PFSK-1 (cell line): ENCODE data around the gene TTYH1. TPM values are rescaled to one million over a fixed set of nuclear protein-coding genes. Genes with fewer than 3 reads are reported as not detected.

ENCODE experiments used
- FOXP2 ChIP-seq: optimal IDR thresholded peaks from 2 replicates; pipeline ENCODE3; 2011; ENCODE audit warnings: borderline replicate concordance, control low read depth, inconsistent platforms; ENCODE audit not compliant: insufficient read depth; ENCODE audit errors: extremely low read length, extremely low read depth
- POLR2AphosphoS5 ChIP-seq: IDR thresholded peaks from 2 replicates; pipeline ENCODE4 v1.6.1; 2012; ENCODE audit warnings: low read depth, mild to moderate bottlenecking, control low read depth, low read length, moderate library complexity
- SIN3A ChIP-seq: IDR thresholded peaks from 2 replicates; pipeline ENCODE4 v1.6.1; 2012; ENCODE audit warnings: mild to moderate bottlenecking, low read length, moderate library complexity, borderline replicate concordance; ENCODE audit not compliant: insufficient read depth
- TAF1 ChIP-seq: IDR thresholded peaks from 2 replicates; pipeline ENCODE4 v1.6.1; 2012; ENCODE audit warnings: low read length, control low read depth, borderline replicate concordance; ENCODE audit not compliant: insufficient read depth
- polyA plus RNA-seq: library from polyadenylated mRNA; unstranded; fragments of >200 nt; gene quantifications from one replicate; pipeline ENCODE4 v1.2.1, GENCODE V29; 2012; ENCODE audit warnings: low read depth, missing spikeins; ENCODE audit not compliant: insufficient read length
- TF ChIP-seq, protein P1 (sequence below), 2 experiments: IDR thresholded peaks; 2 replicates each; pipeline versions ENCODE4 v1.6.1 to v1.8.0; 2011 to 2012; ENCODE audit warnings: low read depth in 2 of 2, low read length in 2 of 2, control low read depth in 1 of 2, inconsistent platforms in 1 of 2, mild to moderate bottlenecking in 1 of 2, moderate library complexity in 1 of 2; ENCODE audit not compliant: insufficient read depth in 1 of 2

Gene TTYH1
- polyA plus RNA-seq = 0.72 TPM

DNA sequence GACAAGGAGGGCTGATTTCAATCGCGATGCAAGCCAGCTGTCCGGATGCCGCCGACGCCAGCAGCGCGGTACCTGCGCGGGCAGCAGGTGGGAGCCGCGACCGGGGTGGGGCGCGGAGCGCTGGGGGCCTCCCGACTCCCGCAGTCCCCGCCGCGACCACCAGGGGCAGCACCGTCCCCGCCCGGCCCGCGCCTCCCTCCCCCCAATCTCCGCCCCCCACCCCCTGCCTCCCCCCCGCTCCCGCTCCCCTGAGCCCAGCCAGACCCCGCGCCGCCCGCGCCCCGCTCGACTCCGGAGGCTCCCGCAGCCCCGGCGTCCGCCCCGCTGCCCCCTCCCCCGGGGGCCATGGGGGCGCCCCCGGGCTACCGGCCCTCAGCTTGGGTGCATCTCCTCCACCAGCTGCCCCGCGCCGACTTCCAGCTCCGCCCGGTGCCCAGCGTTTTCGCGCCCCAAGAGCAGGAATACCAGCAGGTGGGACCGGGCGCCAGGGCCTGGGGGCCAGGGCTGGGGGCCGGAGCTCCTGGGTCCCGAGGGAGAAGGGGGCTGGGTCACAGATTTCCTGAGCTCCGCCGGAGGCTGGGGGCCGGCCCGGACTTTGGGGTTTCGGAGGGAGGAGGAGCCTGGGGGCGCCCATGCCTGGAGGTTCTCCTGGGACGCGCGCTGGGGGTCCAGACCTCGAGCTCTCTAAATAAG lies at the start of gene TTYH1:
TSS of gene TTYH1 (plus strand) at position 257 of the 693 bp plus-strand sequence. CDS start at position 346, 89 bp downstream.
- TF ChIP-seq, protein P1, sequence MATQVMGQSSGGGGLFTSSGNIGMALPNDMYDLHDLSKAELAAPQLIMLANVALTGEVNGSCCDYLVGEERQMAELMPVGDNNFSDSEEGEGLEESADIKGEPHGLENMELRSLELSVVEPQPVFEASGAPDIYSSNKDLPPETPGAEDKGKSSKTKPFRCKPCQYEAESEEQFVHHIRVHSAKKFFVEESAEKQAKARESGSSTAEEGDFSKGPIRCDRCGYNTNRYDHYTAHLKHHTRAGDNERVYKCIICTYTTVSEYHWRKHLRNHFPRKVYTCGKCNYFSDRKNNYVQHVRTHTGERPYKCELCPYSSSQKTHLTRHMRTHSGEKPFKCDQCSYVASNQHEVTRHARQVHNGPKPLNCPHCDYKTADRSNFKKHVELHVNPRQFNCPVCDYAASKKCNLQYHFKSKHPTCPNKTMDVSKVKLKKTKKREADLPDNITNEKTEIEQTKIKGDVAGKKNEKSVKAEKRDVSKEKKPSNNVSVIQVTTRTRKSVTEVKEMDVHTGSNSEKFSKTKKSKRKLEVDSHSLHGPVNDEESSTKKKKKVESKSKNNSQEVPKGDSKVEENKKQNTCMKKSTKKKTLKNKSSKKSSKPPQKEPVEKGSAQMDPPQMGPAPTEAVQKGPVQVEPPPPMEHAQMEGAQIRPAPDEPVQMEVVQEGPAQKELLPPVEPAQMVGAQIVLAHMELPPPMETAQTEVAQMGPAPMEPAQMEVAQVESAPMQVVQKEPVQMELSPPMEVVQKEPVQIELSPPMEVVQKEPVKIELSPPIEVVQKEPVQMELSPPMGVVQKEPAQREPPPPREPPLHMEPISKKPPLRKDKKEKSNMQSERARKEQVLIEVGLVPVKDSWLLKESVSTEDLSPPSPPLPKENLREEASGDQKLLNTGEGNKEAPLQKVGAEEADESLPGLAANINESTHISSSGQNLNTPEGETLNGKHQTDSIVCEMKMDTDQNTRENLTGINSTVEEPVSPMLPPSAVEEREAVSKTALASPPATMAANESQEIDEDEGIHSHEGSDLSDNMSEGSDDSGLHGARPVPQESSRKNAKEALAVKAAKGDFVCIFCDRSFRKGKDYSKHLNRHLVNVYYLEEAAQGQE (IDR thresholded peaks at IDR 0.05; ENCODE audit: insufficient read depth in 1 of 2, low read depth in 2 of 2, low read length in 2 of 2) = no peak
- no peak for TF ChIP-seq SIN3A
- TF ChIP-seq FOXP2 = no peak
- no peak for TF ChIP-seq TAF1
- TF ChIP-seq POLR2AphosphoS5 = no peak

DNA sequence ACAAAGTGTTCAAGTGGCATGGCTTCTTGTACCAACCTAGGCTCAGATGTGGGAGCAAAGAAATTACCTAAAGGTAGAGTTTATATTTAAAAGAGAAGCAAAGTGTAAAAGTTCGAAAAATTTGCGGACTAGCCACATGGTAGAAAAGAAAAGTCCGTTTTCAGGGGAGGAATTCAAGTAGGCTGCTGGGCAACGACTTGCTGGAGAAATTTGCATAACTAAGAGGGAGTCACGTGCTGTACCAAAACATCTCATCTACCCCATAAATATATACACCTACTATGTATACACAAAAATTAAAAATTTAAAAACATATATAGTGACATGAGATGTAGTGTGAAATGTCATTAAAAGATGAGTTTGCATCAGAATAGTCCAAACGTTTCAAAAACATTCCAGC lies 48.5 kb upstream of the TTYH1 start:
- no peak for TF ChIP-seq SIN3A
- TF ChIP-seq FOXP2 = no peak
- TF ChIP-seq, protein P1 (IDR thresholded peaks at IDR 0.05; ENCODE audit: insufficient read depth in 1 of 2, low read depth in 2 of 2, low read length in 2 of 2) = no peak
- TF ChIP-seq POLR2AphosphoS5 = no peak
- TF ChIP-seq TAF1 = no peak

DNA sequence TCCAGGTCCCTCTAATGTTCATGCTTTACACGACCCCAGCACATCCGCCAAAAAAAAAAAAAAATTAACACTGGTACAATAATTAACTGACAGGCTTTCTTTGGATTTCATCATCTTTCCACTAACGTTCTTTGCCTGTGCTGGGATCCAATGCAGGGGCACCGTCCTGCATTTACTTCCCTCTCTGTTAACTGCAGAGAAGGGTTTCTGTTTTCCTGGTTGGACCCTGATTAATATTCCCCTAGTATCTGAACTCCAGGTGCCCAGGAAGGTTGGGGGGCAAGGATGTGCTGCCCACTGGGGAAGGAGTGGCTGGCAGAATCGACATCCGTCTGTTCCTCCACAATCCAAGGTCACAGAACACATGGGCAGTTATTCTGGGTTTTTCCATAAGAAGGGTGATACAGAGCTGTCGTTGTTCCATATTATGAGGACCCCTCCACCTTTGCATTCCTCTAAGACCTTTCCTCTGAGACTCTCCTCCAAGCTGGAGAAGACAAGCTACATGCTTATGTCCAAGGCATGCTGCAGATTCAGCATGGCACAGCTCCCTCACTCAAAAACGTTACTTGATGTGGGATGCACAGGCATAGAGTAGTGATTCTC lies 46.1 kb upstream of the TTYH1 start:
- TF ChIP-seq SIN3A (no peak), TAF1 (no peak), POLR2AphosphoS5 (no peak), FOXP2 (no peak)
- TF ChIP-seq, protein P1 (IDR thresholded peaks at IDR 0.05; ENCODE audit: insufficient read depth in 1 of 2, low read depth in 2 of 2, low read length in 2 of 2) = no peak

DNA sequence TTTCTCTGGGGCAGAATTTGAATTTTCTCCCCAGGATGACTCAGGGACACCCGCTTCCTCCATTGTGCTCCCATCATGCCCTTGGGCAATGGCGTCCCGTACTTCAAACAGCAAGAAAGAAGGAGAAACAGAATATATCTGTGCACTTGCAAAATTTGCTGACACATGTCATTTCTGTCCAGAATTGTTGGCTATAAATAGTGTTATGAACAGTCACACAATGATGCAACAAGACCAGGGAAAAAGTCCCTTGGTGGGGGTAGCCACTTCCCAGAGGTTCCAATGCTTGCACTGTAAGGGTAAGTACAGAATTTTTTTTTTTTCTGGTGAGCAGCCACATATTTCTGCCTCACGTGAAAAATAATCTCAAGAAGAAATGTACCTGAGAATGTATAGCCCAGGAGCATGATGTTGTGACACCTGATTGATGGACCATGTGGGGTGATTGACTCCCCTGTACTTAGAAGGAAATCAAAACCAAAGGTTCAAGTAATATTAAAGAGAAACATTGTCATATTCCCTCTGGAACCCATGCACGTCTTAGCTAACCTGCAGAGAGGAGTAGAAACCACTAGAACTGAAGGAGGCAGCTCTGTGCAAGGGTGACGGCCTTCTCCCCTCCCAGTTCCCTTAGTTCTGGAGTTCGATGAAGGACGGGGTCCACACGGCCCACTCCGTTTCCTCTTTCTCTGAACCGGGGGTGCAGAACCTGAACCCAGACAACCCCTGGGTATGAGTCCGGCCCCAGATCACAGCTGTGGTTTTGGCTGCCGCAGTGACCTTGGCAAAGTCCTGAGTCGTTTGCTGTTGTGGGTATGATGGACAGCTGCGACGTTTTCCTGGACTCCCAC lies 41.3 kb upstream of the TTYH1 start:
- TF ChIP-seq TAF1 (no peak), POLR2AphosphoS5 (no peak), SIN3A (no peak), FOXP2 (no peak)
- TF ChIP-seq, protein P1 (IDR thresholded peaks at IDR 0.05; ENCODE audit: insufficient read depth in 1 of 2, low read depth in 2 of 2, low read length in 2 of 2) = no peak
